GM19468 (cell line): ENCODE results near the gene TMPRSS9.

Experiments
- ATAC-seq: cut with Tn5 transposase; IDR thresholded peaks from one replicate; pipeline ENCODE4 v1.9.1; 2021; ENCODE audit warnings: mild to moderate bottlenecking, moderate library complexity, moderate number of reproducible peaks; ENCODE audit not compliant: unreplicated experiment; ENCODE audit errors: extremely low read depth

Gene TMPRSS9

GRCh38 chr19:2359992-2360685 is at the start of gene TMPRSS9:
Gene TMPRSS9 (plus strand): TSS chr19:2360265. CDS start chr19:2389786, 29,521 bp downstream.
- no peak for ATAC-seq

- no peak for ATAC-seq
Observed at GRCh38 chr19:2311093-2311492, 49.0 kb upstream of the TMPRSS9 start.

- ATAC-seq: no peak
Observed at GRCh38 chr19:2312820-2313501, 47.1 kb upstream of the TMPRSS9 start.

- ATAC-seq: no peak
Observed at GRCh38 chr19:2315121-2315817, 44.8 kb upstream of the TMPRSS9 start.

- no peak for ATAC-seq
Observed at GRCh38 chr19:2315818-2316353, 44.2 kb upstream of the TMPRSS9 start.

DNA sequence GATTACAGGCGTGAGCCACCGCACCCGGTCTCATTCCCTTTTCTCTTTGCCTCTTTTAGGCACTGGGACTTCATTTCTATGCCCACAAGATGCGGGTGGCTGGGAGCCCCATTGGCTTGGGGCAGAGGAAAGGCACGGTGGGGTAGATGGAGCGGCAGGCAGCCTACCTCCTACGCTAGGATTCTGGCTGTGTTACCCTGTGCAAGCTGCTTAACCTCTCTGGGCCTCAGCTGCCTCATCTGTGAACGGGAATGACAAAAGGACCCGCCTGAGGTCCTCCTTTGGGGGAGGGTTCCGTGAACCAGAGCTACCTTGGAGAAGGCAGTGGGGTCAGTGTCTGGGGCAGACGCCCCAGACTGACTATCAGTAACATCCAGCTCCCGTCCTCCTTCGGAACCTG is 42.8 kb upstream of the TMPRSS9 start:
- ATAC-seq: no peak

- ATAC-seq: no peak
Observed at GRCh38 chr19:2317756-2318155, 42.3 kb upstream of the TMPRSS9 start.

DNA sequence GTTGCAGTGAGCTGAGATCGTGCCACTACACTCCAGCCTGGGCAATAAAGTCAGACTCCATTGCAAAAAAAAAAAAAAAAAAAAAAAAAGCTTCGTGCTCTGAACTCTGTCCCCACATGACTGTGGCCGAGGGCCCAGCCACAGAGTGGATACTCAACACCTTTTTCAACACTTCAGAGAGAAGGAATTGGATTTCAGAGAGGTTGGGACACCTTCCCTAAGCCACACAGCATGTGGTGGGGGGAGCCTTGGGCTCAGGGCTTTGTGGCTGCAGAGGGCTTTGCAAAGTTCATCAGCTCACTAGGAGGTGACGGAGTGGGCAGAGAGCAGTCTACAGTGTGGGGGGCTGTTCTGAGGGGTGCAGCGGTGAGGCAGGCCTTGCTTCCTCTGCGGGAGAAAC is 41.1 kb upstream of the TMPRSS9 start:
- no peak for ATAC-seq

DNA sequence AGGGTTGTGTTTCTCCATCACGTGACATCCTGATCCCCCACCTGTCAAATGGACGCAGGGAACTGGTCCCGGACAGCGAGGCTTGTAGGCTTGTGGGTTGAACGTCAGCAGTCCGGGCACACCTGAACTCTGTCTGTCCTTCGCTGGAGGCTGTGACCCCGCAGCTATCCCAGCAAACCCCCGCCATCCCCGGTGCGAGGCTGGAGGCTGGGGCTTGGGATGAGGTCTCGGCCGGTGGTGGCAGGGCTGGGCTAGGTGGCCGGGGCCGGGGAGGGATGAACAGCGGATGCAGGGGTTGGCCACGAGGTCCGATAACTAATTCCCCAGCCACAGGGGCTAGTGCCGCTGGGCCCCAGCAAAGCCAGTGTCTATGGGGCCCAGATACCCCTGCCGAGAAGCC is 40.5 kb upstream of the TMPRSS9 start:
- no peak for ATAC-seq

- no peak for ATAC-seq
Observed at GRCh38 chr19:2320049-2320448, 40.0 kb upstream of the TMPRSS9 start.

- no peak for ATAC-seq
Observed at GRCh38 chr19:2320939-2321338, 39.1 kb upstream of the TMPRSS9 start.

DNA sequence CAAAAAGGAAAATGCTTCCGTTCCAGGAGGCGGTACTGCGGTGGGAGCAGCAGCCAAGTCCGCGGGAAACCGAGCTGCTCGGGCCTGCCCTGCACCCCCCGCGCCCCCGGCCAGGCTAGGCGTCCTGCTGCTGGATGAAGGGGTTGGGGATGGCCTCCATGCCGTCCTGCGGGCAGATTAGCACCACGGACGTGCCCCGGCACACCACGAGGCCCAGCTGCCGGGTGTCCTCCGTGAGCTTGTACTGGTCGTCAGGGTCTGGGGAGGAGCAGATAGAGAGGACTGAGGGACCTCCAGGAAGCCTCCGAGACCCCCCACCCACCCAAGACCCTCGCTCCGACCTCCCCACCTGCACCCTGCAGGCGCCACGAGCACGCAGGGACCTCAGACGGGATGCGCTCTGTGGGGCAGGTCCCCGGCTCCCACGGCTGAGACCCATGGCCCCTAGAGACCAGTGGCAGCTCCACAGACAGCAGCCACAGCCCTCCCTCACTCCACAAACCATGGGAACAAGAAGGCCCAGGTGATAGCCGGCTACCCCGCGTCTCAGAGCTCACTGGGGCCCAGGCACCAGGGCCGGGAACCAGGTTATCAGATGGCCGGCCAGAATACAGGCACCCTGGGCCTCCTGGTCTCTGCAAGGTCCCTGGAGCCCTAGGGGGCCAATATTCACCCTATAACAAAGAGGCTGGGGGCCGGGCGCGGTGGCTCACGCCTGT is 38.3 kb upstream of the TMPRSS9 start:
- no peak for ATAC-seq

DNA sequence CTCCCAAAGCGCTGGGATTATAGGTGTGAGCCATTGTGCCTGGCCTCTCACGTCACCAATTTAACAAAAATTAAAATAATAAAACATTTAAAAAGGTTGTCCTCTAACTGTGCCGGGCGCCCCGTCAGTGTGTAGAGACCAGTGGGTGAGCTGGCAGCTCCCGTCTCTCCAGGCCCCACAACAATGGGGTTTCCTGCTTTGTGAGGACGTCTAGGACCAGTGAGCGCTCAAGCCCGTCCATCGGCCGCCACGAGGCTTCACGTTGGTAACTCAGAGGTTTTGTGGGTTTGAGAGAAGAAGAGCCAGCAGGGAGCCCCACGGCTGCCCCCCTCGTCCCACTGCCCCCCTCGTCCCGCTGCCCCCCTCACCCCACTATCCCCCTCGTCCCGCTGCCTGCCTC is 36.4 kb upstream of the TMPRSS9 start:
- no peak for ATAC-seq

DNA sequence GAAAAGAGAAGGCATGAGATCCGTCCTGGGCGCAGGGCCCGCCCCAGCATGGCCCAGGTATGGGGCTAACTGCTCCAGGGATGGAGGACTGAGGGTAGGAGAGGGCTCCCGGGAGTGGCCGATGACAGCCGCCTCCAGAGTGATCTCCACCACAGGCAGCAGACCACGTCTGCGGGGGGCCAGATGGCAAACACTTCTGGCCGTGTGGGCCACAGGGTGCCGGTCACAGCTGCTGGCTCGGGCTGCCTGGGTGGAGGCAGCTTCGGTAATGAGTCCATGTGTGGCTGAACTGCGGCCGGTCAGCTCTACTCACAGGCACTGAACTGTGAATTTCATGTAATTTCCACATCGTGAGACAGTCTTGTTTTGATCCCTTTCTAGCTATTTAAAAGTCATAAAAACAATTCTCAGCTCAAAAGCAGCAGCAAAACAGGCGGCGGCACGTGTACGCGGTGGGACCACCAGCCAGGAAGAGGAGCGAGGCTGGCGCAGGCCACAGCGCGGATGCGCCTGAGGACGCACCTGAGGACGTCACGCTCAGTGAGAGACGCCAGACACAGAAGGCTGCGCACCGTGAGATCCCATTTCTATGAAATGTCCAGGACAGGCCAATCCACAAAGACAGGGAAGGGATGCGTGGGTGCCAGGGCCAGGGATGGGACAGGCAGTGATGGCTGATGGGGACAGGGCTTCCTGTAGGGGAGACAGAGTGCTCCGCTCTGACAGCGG is 35.7 kb upstream of the TMPRSS9 start:
- ATAC-seq: no peak

- ATAC-seq: no peak
Observed at GRCh38 chr19:2325281-2326046, 34.6 kb upstream of the TMPRSS9 start.

GRCh38 chr19:2326699-2327360 is 33.2 kb upstream of the TMPRSS9 start:
- no peak for ATAC-seq

- no peak for ATAC-seq
Observed at GRCh38 chr19:2327773-2328400, 32.2 kb upstream of the TMPRSS9 start.
